Testis (tissue), 3 donors: Measurements from ENCODE around the gene CNKSR1. TPM values are rescaled to one million over a fixed set of nuclear protein-coding genes. Genes with fewer than 3 reads are reported as not detected.

Experiments
- DNase-seq: peaks from one replicate; pipeline ENCODE4 v3.0.0-alpha.2; 2019
- H3K27ac ChIP-seq, 2 donors: fragments of 200-600 bp; sonication (generic); one replicate each; pipeline ENCODE4 v1.5.1; 2019
- H3K27me3 ChIP-seq: fragments of 200-600 bp; sonication (generic); one replicate; pipeline ENCODE4 v1.5.1; 2019
- H3K36me3 ChIP-seq: fragments of 200-600 bp; sonication (generic); one replicate; pipeline ENCODE4 v1.5.1; 2017; ENCODE audit warnings: low read depth; ENCODE audit errors: missing control alignments
- H3K4me1 ChIP-seq: fragments of 200-600 bp; sonication (generic); one replicate; pipeline ENCODE4 v1.5.1; 2019
- H3K4me3 ChIP-seq, 2 donors: fragments of 200-600 bp; sonication (generic); one replicate each; pipeline ENCODE4 v1.5.1; 2017 to 2019
- H3K9me3 ChIP-seq: fragments of 200-600 bp; sonication (generic); one replicate; pipeline ENCODE4 v1.5.1; 2017
- POLR2A ChIP-seq: fragments of 450-650 bp; IDR thresholded peaks from one replicate; pipeline ENCODE4 v1.6.1; 2017; ENCODE audit warnings: antibody characterized with exemption, mild to moderate bottlenecking, moderate library complexity
- WGBS, 2 donors: methylation state at CpG; one replicate each; pipeline ENCODE4 v1.1.5; 2018; 5-methylcytosine and 5-hydroxymethylcytosine counted together
- intact Hi-C: fragments of 100-400 bp; cut with DNase I; formaldehyde crosslinking; loops from one replicate; pipeline ENCODE4 v1.15.1; 2023; ENCODE audit warnings: low total_unique reads
- polyA plus RNA-seq: library from polyadenylated mRNA; stranded (reverse); fragments of 350-450 nt; fragmentation: Illumina TruSeq; extraction: RNeasy Lipid Tissue Mini Kit (QIAGEN cat#74804); gene quantifications from one replicate; pipeline ENCODE4 v1.2.3, GENCODE V29; 2014; ENCODE audit warnings: low read depth, low replicate concordance; ENCODE audit not compliant: insufficient read depth
- total RNA-seq, 2 donors: library from RNA; depleted of rRNA; stranded (reverse); fragments of >200 nt; gene quantifications; one replicate each; pipeline ENCODE4 v1.2.3, GENCODE V29; 2016
- TF ChIP-seq, protein P1 (sequence below), 3 experiments: fragments of 450-650 bp in 2 of 3; fragments of 200-600 bp in 1 of 3; sonication (generic) in 1 of 3; IDR thresholded peaks; one replicate each; pipeline ENCODE4 v1.5.1; 2016 to 2019; ENCODE audit warnings: antibody characterized with exemption in 3 of 3, mild to moderate bottlenecking in 2 of 3, moderate library complexity in 1 of 3

Gene CNKSR1
- total and polyA plus RNA-seq, 3 donors from 2014 or later, result 2.7 to 9.6 (median 7.6) TPM

DNA sequence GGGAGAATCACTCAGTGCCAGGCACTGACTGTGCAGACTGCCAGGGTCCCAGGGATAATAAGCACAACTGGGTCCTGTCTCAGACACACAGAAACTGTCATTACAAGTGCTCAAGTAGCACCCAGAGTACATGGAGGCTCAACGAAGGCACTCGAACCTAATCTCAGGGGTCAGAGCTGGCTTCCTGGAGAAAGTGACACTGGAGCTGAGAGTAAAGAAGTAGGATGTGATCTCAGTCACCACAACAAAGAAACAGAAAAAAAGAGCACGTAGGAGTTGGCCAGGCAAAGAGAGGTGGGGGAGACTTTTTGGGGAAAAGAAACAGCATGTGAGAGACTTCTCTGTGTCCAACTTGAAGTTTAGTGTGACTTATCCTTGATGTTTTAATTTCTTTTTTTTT, 14.4 kb downstream of the CNKSR1 start:
- WGBS, 2 donors, result 65 to 73% methylated on average over 3 of the region's 3 CpGs
- no peak for DNase-seq
- Histone ChIP-seq H3K36me3 (no peaks in the 10 kb centered on the region), H3K9me3 (no peaks in the 10 kb centered on the region), H3K27me3 (no peaks in the 10 kb centered on the region), H3K27ac (no peak overlapping the region), H3K4me3 (no peak overlapping the region), H3K4me1 (no peaks in the 10 kb centered on the region)
- TF ChIP-seq, protein P1, sequence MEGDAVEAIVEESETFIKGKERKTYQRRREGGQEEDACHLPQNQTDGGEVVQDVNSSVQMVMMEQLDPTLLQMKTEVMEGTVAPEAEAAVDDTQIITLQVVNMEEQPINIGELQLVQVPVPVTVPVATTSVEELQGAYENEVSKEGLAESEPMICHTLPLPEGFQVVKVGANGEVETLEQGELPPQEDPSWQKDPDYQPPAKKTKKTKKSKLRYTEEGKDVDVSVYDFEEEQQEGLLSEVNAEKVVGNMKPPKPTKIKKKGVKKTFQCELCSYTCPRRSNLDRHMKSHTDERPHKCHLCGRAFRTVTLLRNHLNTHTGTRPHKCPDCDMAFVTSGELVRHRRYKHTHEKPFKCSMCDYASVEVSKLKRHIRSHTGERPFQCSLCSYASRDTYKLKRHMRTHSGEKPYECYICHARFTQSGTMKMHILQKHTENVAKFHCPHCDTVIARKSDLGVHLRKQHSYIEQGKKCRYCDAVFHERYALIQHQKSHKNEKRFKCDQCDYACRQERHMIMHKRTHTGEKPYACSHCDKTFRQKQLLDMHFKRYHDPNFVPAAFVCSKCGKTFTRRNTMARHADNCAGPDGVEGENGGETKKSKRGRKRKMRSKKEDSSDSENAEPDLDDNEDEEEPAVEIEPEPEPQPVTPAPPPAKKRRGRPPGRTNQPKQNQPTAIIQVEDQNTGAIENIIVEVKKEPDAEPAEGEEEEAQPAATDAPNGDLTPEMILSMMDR (IDR thresholded peaks at IDR 0.05), result no peak
- no peak for TF ChIP-seq POLR2A
- intact Hi-C loops, result no loop called here

- H3K4me1 ChIP-seq, result peaks cover 1% of the 10 kb centered on the region
- H3K4me3 ChIP-seq, result no peak overlapping the region
- TF ChIP-seq, protein P1 (IDR thresholded peaks at IDR 0.05), result no peak
- TF ChIP-seq POLR2A, result no peak
- no peaks in the 10 kb centered on the region for H3K27me3 ChIP-seq
- intact Hi-C loops, result no loop called here
- no peak for DNase-seq
- H3K9me3 ChIP-seq, result no peaks in the 10 kb centered on the region
- WGBS, 2 donors, result 83 to 90% methylated on average over 3 of the region's 3 CpGs
- H3K36me3 ChIP-seq, result no peaks in the 10 kb centered on the region
- no peak overlapping the region for H3K27ac ChIP-seq
These were observed 18.5 kb downstream of the CNKSR1 start for GRCh38 chr1:26195805-26196204.

DNA sequence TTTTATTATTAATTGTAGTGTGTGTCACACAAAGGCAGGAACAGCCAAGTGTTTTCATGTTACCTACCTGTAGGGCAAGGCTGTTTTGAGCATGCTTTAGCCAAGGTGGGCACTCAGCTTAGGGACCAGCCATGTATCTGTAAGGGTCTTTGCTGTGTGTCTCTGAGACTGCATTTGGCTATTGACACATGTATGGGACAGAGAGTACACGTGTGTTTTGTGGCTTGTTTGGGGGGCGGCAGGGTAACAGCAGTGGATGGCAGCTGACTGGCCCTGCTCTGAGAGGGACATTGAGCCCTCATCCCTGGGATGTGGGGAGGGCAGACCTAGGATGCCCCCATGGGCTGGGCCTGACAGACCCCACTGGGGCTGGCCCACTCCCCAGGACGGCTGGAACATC, 20.0 kb downstream of the CNKSR1 start:
- H3K36me3 ChIP-seq, result no peaks in the 10 kb centered on the region
- H3K9me3 ChIP-seq, result no peaks in the 10 kb centered on the region
- TF ChIP-seq, protein P1 (IDR thresholded peaks at IDR 0.05), result no peak
- no peak for TF ChIP-seq POLR2A
- H3K27me3 ChIP-seq, result no peaks in the 10 kb centered on the region
- no peak overlapping the region for H3K27ac ChIP-seq
- intact Hi-C loops, result no loop called here
- no peak for DNase-seq
- WGBS, 2 donors, result 90 to 92% methylated on average over 3 of the region's 3 CpGs
- H3K4me3 ChIP-seq, result no peak overlapping the region
- H3K4me1 ChIP-seq, result peaks cover 5% of the 10 kb centered on the region

- no peaks in the 10 kb centered on the region for H3K27me3 ChIP-seq
- H3K36me3 ChIP-seq, result no peaks in the 10 kb centered on the region
- DNase-seq, result no peak
- TF ChIP-seq, protein P1 (IDR thresholded peaks at IDR 0.05), result no peak
- TF ChIP-seq POLR2A, result no peak
- 80 to 83% methylated on average over 11 of the region's 11 CpGs for WGBS, 2 donors
- H3K4me3 ChIP-seq, result no peak overlapping the region
- intact Hi-C loops, result no loop called here
- no peak overlapping the region for H3K27ac ChIP-seq
- peaks cover 5% of the 10 kb centered on the region for H3K4me1 ChIP-seq
- H3K9me3 ChIP-seq, result no peaks in the 10 kb centered on the region
These were observed 20.5 kb downstream of the CNKSR1 start for GRCh38 chr1:26197813-26198212.

GRCh38 chr1:26200413-26200812, 23.1 kb downstream of the CNKSR1 start:
- H3K4me3 ChIP-seq, result no peak overlapping the region
- peaks cover 5% of the 10 kb centered on the region for H3K4me1 ChIP-seq
- no peak for DNase-seq
- TF ChIP-seq, protein P1 (IDR thresholded peaks at IDR 0.05), result no peak
- TF ChIP-seq POLR2A, result no peak
- H3K27ac ChIP-seq, result no peak overlapping the region
- intact Hi-C loops, result no loop called here
- no peaks in the 10 kb centered on the region for H3K9me3 ChIP-seq
- no peaks in the 10 kb centered on the region for H3K27me3 ChIP-seq
- 74 to 77% methylated on average over 5 of the region's 5 CpGs for WGBS, 2 donors
- H3K36me3 ChIP-seq, result no peaks in the 10 kb centered on the region
